Measurements from ENCODE around the gene SLC16A2.

DNA sequence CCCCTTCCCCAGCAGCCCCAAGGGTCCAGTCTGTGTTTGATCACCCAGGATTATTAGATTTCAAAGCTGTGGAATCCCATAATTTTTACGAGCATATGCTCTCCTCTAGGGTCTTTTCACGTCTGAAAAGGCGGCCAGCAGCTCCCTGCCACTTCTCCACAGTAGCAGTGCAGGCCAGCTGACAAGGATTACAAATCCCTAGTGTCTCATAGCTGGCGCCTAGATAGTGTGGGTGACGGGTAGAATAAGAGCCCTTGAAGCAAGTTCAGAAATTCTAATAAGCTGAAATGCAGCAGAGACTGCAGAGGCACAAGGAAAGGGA lies 113.8 kb downstream of the SLC16A2 start:
- TF ChIP-seq RCOR1 (IDR thresholded peaks at IDR 0.05; ENCODE audit: low read length), result no peak
- no peak for TF ChIP-seq TCF12 (IDR thresholded peaks at IDR 0.05)
- TF ChIP-seq, protein P1, sequence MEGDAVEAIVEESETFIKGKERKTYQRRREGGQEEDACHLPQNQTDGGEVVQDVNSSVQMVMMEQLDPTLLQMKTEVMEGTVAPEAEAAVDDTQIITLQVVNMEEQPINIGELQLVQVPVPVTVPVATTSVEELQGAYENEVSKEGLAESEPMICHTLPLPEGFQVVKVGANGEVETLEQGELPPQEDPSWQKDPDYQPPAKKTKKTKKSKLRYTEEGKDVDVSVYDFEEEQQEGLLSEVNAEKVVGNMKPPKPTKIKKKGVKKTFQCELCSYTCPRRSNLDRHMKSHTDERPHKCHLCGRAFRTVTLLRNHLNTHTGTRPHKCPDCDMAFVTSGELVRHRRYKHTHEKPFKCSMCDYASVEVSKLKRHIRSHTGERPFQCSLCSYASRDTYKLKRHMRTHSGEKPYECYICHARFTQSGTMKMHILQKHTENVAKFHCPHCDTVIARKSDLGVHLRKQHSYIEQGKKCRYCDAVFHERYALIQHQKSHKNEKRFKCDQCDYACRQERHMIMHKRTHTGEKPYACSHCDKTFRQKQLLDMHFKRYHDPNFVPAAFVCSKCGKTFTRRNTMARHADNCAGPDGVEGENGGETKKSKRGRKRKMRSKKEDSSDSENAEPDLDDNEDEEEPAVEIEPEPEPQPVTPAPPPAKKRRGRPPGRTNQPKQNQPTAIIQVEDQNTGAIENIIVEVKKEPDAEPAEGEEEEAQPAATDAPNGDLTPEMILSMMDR (IDR thresholded peaks at IDR 0.05), result no peak
- no peak for TF ChIP-seq SIN3A (IDR thresholded peaks at IDR 0.05; ENCODE audit: borderline replicate concordance, low read depth, low read length)
- no peak for TF ChIP-seq ZBTB33 (IDR thresholded peaks at IDR 0.05; ENCODE audit: borderline replicate concordance, low read depth)
